ENCODE data around the gene SLC4A11. TPM values are rescaled to one million over a fixed set of nuclear protein-coding genes. Genes with fewer than 3 reads are reported as not detected.

The SLC4A11 gene
- total RNA-seq, 2 experiments from 2014 or later, result 0.08 to 0.60 TPM

GRCh38 chr20:3251806-3252205, 12.8 kb upstream of the SLC4A11 start:
- no peaks in the 10 kb centered on the region for H3K9me3 Mint-ChIP-seq
- CTCF ChIA-PET, result no interaction called here

GRCh38 chr20:3250091-3250504, 11.1 kb upstream of the SLC4A11 start:
- H3K4me3 Mint-ChIP-seq, result peak overlapping the region; percentile 45
- peaks cover 13% of the 10 kb centered on the region for H3K36me3 Mint-ChIP-seq (ENCODE audit: low read depth)
- ChIA-PET POLR2A (no interaction called here), CTCF (interaction anchor here (1.6 kb wide), 1 partner anchor 11 kb away, joined by 4 read pairs; the partner anchor contains the start of gene SLC4A11)
- TF ChIP-seq CTCF (IDR thresholded peaks at IDR 0.05), result no peak
- Histone ChIP-seq H3K27me3 (ENCODE audit: control insufficient read depth in 1 of 2, insufficient read depth in 2 of 2, low read length in 2 of 2) (peaks cover 18 to 28% of the 10 kb centered on the region in 2 experiments), H3K9me3 (ENCODE audit: control insufficient read depth in 1 of 2, insufficient read depth in 1 of 2, low read length in 2 of 2) (peaks cover 0 to 9% of the 10 kb centered on the region in 2 experiments), H3K4me3 (ENCODE audit: low read length) (no peak overlapping the region), H3K4me1 (ENCODE audit: insufficient read depth, low read length) (peaks cover 13% of the 10 kb centered on the region), H3K27ac (ENCODE audit: low read depth in 1 of 2, low read length in 2 of 2) (no peak overlapping the region), H3K36me3 (ENCODE audit: insufficient read depth, low read length) (peaks cover 4% of the 10 kb centered on the region)
- DNase-seq (no peak), ATAC-seq (ENCODE audit: poor library complexity) (no peak)
- H3K27me3 Mint-ChIP-seq, result peaks cover 49% of the 10 kb centered on the region
- H3K9me3 Mint-ChIP-seq, result no peaks in the 10 kb centered on the region
- no peak overlapping the region for H3K27ac Mint-ChIP-seq
- intact Hi-C loops (cut with DNase I, micrococcal nuclease), result no loop called here
- H3K4me1 Mint-ChIP-seq (ENCODE audit: low read depth), result peaks cover 4% of the 10 kb centered on the region

More at GRCh38 chr20:3251806-3252205, 12.8 kb upstream of the SLC4A11 start:
- no peak overlapping the region for H3K27ac ChIP-seq (ENCODE audit: low read depth in 1 of 2, low read length in 2 of 2)
- H3K36me3 Mint-ChIP-seq (ENCODE audit: low read depth), result peaks cover 28% of the 10 kb centered on the region
- no peak for DNase-seq
- H3K4me3 ChIP-seq (ENCODE audit: low read length), result no peak overlapping the region
- H3K4me1 Mint-ChIP-seq (ENCODE audit: low read depth), result peaks cover 4% of the 10 kb centered on the region
- peaks cover 13% of the 10 kb centered on the region for H3K4me1 ChIP-seq (ENCODE audit: insufficient read depth, low read length)
- no peak for TF ChIP-seq CTCF (IDR thresholded peaks at IDR 0.05)
- peaks cover 41% of the 10 kb centered on the region for H3K27me3 Mint-ChIP-seq
- H3K9me3 ChIP-seq (ENCODE audit: control insufficient read depth in 1 of 2, insufficient read depth in 1 of 2, low read length in 2 of 2), result peaks cover 0 to 9% of the 10 kb centered on the region in 2 experiments
- intact Hi-C loops (cut with DNase I, micrococcal nuclease), result no loop called here
- POLR2A ChIA-PET, result no interaction called here
- peaks cover 14% of the 10 kb centered on the region for H3K36me3 ChIP-seq (ENCODE audit: insufficient read depth, low read length)
- no peak overlapping the region for H3K27ac Mint-ChIP-seq
- no peak overlapping the region for H3K4me3 Mint-ChIP-seq
- peaks cover 18 to 28% of the 10 kb centered on the region in 2 experiments for H3K27me3 ChIP-seq (ENCODE audit: control insufficient read depth in 1 of 2, insufficient read depth in 2 of 2, low read length in 2 of 2)
- ATAC-seq (ENCODE audit: poor library complexity), result no peak

- Histone ChIP-seq H3K27me3 (ENCODE audit: control insufficient read depth in 1 of 2, insufficient read depth in 2 of 2, low read length in 2 of 2) (peaks cover 18 to 28% of the 10 kb centered on the region in 2 experiments), H3K27ac (ENCODE audit: low read depth in 1 of 2, low read length in 2 of 2) (no peak overlapping the region), H3K4me1 (ENCODE audit: insufficient read depth, low read length) (peaks cover 13% of the 10 kb centered on the region), H3K4me3 (ENCODE audit: low read length) (peak overlapping the region; percentile 19), H3K9me3 (ENCODE audit: control insufficient read depth in 1 of 2, insufficient read depth in 1 of 2, low read length in 2 of 2) (peaks cover 0 to 9% of the 10 kb centered on the region in 2 experiments), H3K36me3 (ENCODE audit: insufficient read depth, low read length) (peaks cover 4% of the 10 kb centered on the region)
- intact Hi-C loops (cut with DNase I, micrococcal nuclease), result no loop called here
- H3K27ac Mint-ChIP-seq, result no peak overlapping the region
- H3K27me3 Mint-ChIP-seq, result peaks cover 59% of the 10 kb centered on the region
- H3K9me3 Mint-ChIP-seq, result no peaks in the 10 kb centered on the region
- ChIA-PET CTCF (interaction anchor here (1.1 to 1.6 kb wide), 3 partner anchors 10 to 31 kb away, joined by 3 to 4 read pairs (median 4); partner anchors contain the start of gene SLC4A11), POLR2A (interaction anchor here (0.6 to 2.1 kb wide), 4 partner anchors 10 to 54 kb away, joined by 3 to 8 read pairs (median 6); partner anchors contain the start of genes ITPA and SLC4A11)
- no peak for ATAC-seq (ENCODE audit: poor library complexity)
- peaks cover 4% of the 10 kb centered on the region for H3K4me1 Mint-ChIP-seq (ENCODE audit: low read depth)
- TF ChIP-seq CTCF (IDR thresholded peaks at IDR 0.05), result no peak
- no peak for DNase-seq
- H3K4me3 Mint-ChIP-seq, result no peak overlapping the region
- peaks cover 7% of the 10 kb centered on the region for H3K36me3 Mint-ChIP-seq (ENCODE audit: low read depth)
Measured at GRCh38 chr20:3248993-3249347, 10.0 kb upstream of the SLC4A11 start.

Data from CD4-positive, alpha-beta T cell (primary cell).